ENCODE measurements around the gene ZNF385C. TPM values are rescaled to one million over a fixed set of nuclear protein-coding genes. Genes with fewer than 3 reads are reported as not detected.
A peak's percentile ranks its signal among the peaks of the same experiment; 100 is the strongest.
"Not testable (repeated sequence)": the region's sequence is repeated elsewhere in the genome, so short reads cannot be mapped to it uniquely, and the experiment has no call there.

The ZNF385C gene
- total and polyA plus RNA-seq, 2 donors (not counting 1 experiment from before 2014, with no cell fraction given), result under 0.01 to 0.03 TPM

DNA sequence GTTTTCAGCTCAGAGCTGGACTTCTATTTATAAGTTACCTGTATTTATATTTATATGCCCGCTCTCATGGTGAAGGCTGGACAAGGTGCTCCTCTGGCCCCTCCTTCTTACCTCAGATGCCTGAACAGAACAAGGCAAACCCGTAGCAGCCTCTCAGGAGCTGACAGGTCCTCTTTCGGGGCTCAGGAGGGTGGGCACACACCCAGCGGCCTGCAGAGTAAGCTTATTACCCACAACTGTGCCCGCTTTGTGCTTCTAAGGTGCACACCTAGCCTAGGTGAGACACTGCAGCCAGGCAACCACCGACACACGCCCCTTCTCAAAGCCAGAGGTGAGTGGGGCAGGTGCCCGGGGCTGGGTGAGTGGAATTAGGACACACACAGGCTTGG, 73.1 kb downstream of the ZNF385C start:
- H3K36me3 ChIP-seq (ENCODE audit: control insufficient read depth, insufficient read depth, low read length), result peaks cover 15% of the 10 kb centered on the region
- H2AFZ ChIP-seq (ENCODE audit: low read length), result no peak overlapping the region
- H4K20me1 ChIP-seq (ENCODE audit: control insufficient read depth, extremely low read depth, insufficient read depth, low read length), result no peaks in the 10 kb centered on the region
- peak overlapping the region; percentile 5 for H3K27ac ChIP-seq (ENCODE audit: insufficient read depth, low read length)
- H3K9me3 ChIP-seq (ENCODE audit: control insufficient read depth, insufficient read depth, low read depth, low read length), result no peaks in the 10 kb centered on the region
- no peak for TF ChIP-seq CTCF (conservative IDR thresholded peaks at IDR 0.05 in 1 of 2, IDR thresholded peaks at IDR 0.05 in 1 of 2; ENCODE audit: low read depth in 1 of 2, low read length in 2 of 2)
- no peak for TF ChIP-seq EZH2 (IDR thresholded peaks at IDR 0.05; ENCODE audit: low read length, missing control alignments)
- DNase-seq (ENCODE audit: low read depth in 2 of 2), result no peak
- no peak overlapping the region for H3K4me3 ChIP-seq (replicated peaks in 1 of 4; ENCODE audit: control extremely low read depth in 1 of 4, insufficient read depth in 1 of 4, low read depth in 3 of 4, low read length in 4 of 4)
- H3K4me1 ChIP-seq (ENCODE audit: control insufficient read depth, extremely low read depth, insufficient read depth, low read length), result peaks cover 16% of the 10 kb centered on the region
- H3K4me2 ChIP-seq (ENCODE audit: extremely low read depth, insufficient read depth, low read length), result peak overlapping the region; percentile 73
- no peak overlapping the region for H3K9ac ChIP-seq (ENCODE audit: insufficient read depth, low read length)
- no peaks in the 10 kb centered on the region for H3K27me3 ChIP-seq (ENCODE audit: control insufficient read depth, insufficient read depth, low read length)
- H3K79me2 ChIP-seq (ENCODE audit: control insufficient read depth, insufficient read depth, low read length), result peaks cover 13% of the 10 kb centered on the region

- Histone ChIP-seq H3K9ac (ENCODE audit: insufficient read depth, low read length) (no peak overlapping the region), H3K4me2 (ENCODE audit: extremely low read depth, insufficient read depth, low read length) (no peak overlapping the region), H2AFZ (ENCODE audit: low read length) (no peak overlapping the region), H3K79me2 (ENCODE audit: control insufficient read depth, insufficient read depth, low read length) (peaks cover 14% of the 10 kb centered on the region), H3K4me1 (ENCODE audit: control insufficient read depth, extremely low read depth, insufficient read depth, low read length) (peaks cover 16% of the 10 kb centered on the region), H3K4me3 (replicated peaks in 1 of 4; ENCODE audit: control extremely low read depth in 1 of 4, insufficient read depth in 1 of 4, low read depth in 3 of 4, low read length in 4 of 4) (no peak overlapping the region), H3K36me3 (ENCODE audit: control insufficient read depth, insufficient read depth, low read length) (peaks cover 15% of the 10 kb centered on the region), H3K27ac (ENCODE audit: insufficient read depth, low read length) (peak overlapping the region; percentile 28), H4K20me1 (ENCODE audit: control insufficient read depth, extremely low read depth, insufficient read depth, low read length) (no peaks in the 10 kb centered on the region), H3K9me3 (ENCODE audit: control insufficient read depth, insufficient read depth, low read depth, low read length) (no peaks in the 10 kb centered on the region), H3K27me3 (ENCODE audit: control insufficient read depth, insufficient read depth, low read length) (no peaks in the 10 kb centered on the region)
- no peak for TF ChIP-seq EZH2 (IDR thresholded peaks at IDR 0.05; ENCODE audit: low read length, missing control alignments)
- TF ChIP-seq CTCF (conservative IDR thresholded peaks at IDR 0.05 in 1 of 2, IDR thresholded peaks at IDR 0.05 in 1 of 2; ENCODE audit: low read depth in 1 of 2, low read length in 2 of 2), result no peak
- DNase-seq (ENCODE audit: low read depth in 2 of 2), result peak in 1 of 2 donors; percentile 19
Observed at GRCh38 chr17:42023524-42024349, 74.5 kb downstream of the ZNF385C start.

DNA sequence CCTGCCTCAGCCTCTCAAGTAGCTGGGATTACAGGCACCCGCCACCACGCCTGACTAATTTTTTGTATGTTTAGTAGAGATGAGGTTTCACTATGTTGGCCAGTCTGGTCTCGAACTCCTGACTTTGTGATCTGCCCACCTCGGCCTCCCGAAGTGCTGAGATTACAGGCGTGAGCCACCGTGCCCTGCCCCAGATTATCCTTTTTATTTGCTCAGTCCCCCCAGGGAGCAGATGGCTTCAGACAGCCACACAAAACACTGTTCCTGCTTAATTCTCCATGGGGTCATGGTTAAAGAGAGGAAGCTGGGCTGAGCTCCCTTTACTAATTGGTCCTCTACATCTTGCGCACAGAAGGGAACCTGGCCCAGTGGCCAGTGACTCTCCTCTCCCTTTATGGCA, 77.4 kb downstream of the ZNF385C start:
- not testable (repeated sequence) for DNase-seq (ENCODE audit: low read depth in 2 of 2); H3K9me3 ChIP-seq (ENCODE audit: control insufficient read depth, insufficient read depth, low read depth, low read length); H2AFZ ChIP-seq (ENCODE audit: low read length); H3K27me3 ChIP-seq (ENCODE audit: control insufficient read depth, insufficient read depth, low read length); H4K20me1 ChIP-seq (ENCODE audit: control insufficient read depth, extremely low read depth, insufficient read depth, low read length)
- Histone ChIP-seq H3K4me3 (replicated peaks in 1 of 4; ENCODE audit: control extremely low read depth in 1 of 4, insufficient read depth in 1 of 4, low read depth in 3 of 4, low read length in 4 of 4) (peak overlapping the region; percentile 90 to 98 (median 96)), H3K9ac (ENCODE audit: insufficient read depth, low read length) (peak overlapping the region; percentile 89), H3K4me1 (ENCODE audit: control insufficient read depth, extremely low read depth, insufficient read depth, low read length) (peaks cover 16% of the 10 kb centered on the region), H3K36me3 (ENCODE audit: control insufficient read depth, insufficient read depth, low read length) (peaks cover 15% of the 10 kb centered on the region), H3K27ac (ENCODE audit: insufficient read depth, low read length) (peak overlapping the region; percentile 88), H3K79me2 (ENCODE audit: control insufficient read depth, insufficient read depth, low read length) (peaks cover 28% of the 10 kb centered on the region), H3K4me2 (ENCODE audit: extremely low read depth, insufficient read depth, low read length) (peak overlapping the region; percentile 83)
